Measurements from ENCODE around the gene SIRPG.

DNA sequence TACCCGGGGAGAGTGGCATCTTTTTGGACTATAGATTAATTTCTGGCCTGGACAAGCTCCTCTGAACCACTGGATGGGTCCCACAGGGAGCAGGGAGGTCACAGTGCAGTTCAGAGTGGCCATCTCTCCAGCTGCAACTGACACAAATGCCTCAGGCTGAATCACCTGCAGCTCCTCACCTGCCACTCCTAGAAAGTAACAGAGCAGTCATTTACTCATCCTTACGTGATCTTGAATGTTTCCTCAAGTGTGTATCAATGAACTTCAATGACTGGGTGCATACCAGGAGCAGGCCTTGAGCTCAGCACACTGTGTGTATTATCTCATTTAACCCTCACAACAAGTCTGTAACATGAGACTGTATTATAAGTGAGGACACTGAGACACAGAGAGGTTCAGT, 40.0 kb upstream of the SIRPG start:
- no peak for TF ChIP-seq CEBPB (IDR thresholded peaks at IDR 0.05; ENCODE audit: low read depth, low read length)
- TF ChIP-seq, protein P1, sequence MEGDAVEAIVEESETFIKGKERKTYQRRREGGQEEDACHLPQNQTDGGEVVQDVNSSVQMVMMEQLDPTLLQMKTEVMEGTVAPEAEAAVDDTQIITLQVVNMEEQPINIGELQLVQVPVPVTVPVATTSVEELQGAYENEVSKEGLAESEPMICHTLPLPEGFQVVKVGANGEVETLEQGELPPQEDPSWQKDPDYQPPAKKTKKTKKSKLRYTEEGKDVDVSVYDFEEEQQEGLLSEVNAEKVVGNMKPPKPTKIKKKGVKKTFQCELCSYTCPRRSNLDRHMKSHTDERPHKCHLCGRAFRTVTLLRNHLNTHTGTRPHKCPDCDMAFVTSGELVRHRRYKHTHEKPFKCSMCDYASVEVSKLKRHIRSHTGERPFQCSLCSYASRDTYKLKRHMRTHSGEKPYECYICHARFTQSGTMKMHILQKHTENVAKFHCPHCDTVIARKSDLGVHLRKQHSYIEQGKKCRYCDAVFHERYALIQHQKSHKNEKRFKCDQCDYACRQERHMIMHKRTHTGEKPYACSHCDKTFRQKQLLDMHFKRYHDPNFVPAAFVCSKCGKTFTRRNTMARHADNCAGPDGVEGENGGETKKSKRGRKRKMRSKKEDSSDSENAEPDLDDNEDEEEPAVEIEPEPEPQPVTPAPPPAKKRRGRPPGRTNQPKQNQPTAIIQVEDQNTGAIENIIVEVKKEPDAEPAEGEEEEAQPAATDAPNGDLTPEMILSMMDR (IDR thresholded peaks at IDR 0.05; ENCODE audit: control extremely low read depth in 1 of 3, insufficient read depth in 1 of 3, low read depth in 1 of 3, low read length in 3 of 3) = no peak
